Activated naive CD4-positive, alpha-beta T cell treated with anti-CD3 and anti-CD28 coated beads, Interleukin-2, amount 10 ng/mL, durations not matched to agents 7 days and 5 days (primary cell): ENCODE results near the gene PREX1.
"Not testable (repeated sequence)": the region's sequence is repeated elsewhere in the genome, so short reads cannot be mapped to it uniquely, and the experiment has no call there.

Experiments used
- CTCF ChIA-PET: fragments of 350-600 bp; sonication (Branson Sonifier 250); formaldehyde crosslinking; loops from one replicate; lab custom pipeline; 2021; ENCODE audit warnings: antibody characterized with exemption; lab: Charles Lee
- DNase-seq: peaks from one replicate; pipeline ENCODE4 v3.0.0-alpha.2; 2020
- H3K27ac Mint-ChIP-seq: one replicate; pipeline ENCODE4 v1.8.0; 2021; ENCODE audit warnings: mild to moderate bottlenecking, moderate library complexity, mixed read lengths
- H3K27me3 Mint-ChIP-seq: one replicate; pipeline ENCODE4 v1.8.0; 2021; ENCODE audit warnings: mild to moderate bottlenecking, mixed read lengths
- H3K36me3 Mint-ChIP-seq: one replicate; pipeline ENCODE4 v1.8.0; 2021; ENCODE audit warnings: mixed read lengths
- H3K4me1 Mint-ChIP-seq: one replicate; pipeline ENCODE4 v1.8.0; 2021; ENCODE audit warnings: mixed read lengths
- H3K4me3 Mint-ChIP-seq: one replicate; pipeline ENCODE4 v1.8.0; 2021; ENCODE audit warnings: mild to moderate bottlenecking, moderate library complexity, mixed read lengths
- H3K9me3 Mint-ChIP-seq: one replicate; pipeline ENCODE4 v1.8.0; 2021; ENCODE audit warnings: mixed read lengths

The PREX1 gene

DNA sequence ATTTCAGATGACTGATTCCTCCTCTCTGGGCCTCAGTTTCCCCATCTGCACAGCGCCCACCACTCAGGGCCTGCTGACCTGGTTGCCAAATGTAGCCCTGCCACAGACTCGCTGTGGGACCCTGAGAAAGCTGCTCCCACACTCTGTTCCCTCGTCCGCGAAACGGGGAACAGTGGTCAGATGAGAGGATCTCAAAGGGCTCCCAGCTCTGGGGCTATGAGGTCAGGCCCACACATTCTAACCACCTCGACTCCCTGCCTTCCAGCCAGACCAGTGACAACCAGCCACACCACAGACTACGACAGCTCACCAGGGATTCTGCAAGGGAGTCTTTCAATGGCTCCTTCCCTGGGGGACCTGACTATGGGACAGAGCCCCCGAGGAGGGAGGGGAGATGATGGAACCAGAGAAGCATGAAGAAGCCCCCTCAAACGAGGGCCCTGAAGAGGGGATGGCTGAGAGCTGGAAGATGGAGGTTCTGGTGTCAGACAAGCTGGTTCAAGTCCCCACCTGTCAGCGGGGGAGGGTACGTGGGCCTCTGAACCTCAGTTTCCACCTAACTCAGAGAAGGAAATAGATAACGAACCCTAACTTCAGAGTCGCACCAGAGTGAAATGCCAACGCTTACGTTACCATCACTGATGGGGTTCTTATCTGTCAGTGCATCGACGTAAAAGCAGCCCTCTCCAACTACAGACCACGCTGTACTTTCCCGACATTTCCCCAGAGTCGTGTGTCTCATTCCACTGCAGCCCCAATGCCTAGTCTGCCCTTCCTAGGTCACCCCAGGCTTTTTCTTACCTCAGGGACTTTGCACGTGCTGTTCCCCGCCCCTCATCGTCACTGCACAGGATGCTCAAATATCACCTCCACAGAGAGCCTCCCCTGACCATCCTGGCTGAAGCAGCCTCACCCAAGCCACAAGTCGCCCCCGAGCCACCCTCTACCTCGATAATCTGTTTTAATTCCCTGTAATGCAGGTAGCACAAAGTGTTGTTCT, 60.5 kb downstream of the PREX1 start:
- Mint-ChIP-seq H3K4me1 (peaks cover 94% of the 10 kb centered on the region), H3K27me3 (peaks cover under 1% of the 10 kb centered on the region), H3K27ac (peak overlapping the region; percentile 74), H3K36me3 (peaks cover 32% of the 10 kb centered on the region), H3K9me3 (peaks cover 4% of the 10 kb centered on the region), H3K4me3 (no peak overlapping the region)
- CTCF ChIA-PET, result no interaction called here
- DNase-seq, result no peak

DNA sequence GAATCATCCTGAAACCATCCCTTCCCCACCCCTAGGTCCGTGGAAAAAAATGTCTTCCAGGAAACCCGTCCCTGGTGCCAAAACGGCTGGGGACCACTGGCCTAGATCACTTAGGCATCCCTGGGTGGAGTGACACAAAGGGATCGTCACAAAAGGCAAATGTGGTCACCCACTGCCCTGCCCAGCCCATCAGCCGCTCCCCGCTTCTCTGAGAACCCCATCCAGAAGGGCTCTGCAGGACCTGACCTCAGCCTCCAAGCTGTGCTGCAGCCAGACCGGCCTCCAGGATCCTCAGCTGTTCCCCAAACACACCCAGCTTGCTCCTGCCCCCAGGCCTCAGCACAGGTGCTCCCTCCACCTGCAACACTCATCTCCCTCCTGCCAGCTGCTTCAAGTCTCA, 61.6 kb downstream of the PREX1 start:
- CTCF ChIA-PET, result no interaction called here
- no peak overlapping the region for H3K4me3 Mint-ChIP-seq
- no peaks in the 10 kb centered on the region for H3K27me3 Mint-ChIP-seq
- H3K36me3 Mint-ChIP-seq, result peaks cover 43% of the 10 kb centered on the region
- peak overlapping the region; percentile 74 for H3K27ac Mint-ChIP-seq
- no peak for DNase-seq
- peaks cover 96% of the 10 kb centered on the region for H3K4me1 Mint-ChIP-seq
- peaks cover 9% of the 10 kb centered on the region for H3K9me3 Mint-ChIP-seq

DNA sequence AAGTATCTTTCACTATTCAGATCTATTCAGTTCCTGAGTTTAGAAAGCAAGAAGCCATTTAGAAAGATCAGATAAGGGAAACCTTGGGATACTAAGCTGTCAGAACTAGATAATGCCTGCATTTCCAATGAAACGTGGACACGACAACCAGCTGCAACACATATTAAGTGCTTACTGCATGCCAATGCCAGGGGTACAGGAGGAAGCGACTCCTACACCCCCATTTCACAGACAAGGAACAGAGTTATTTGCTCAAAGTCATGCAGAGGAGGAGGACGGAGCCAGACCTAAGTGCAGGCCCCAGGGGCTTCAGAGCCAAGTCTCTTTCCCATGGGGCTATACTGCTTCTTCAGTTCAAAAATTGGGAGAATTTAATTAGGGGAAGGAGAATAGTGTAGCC, 62.4 kb downstream of the PREX1 start:
- DNase-seq, result no peak
- H3K27me3 Mint-ChIP-seq, result no peaks in the 10 kb centered on the region
- peaks cover 9% of the 10 kb centered on the region for H3K9me3 Mint-ChIP-seq
- CTCF ChIA-PET, result no interaction called here
- H3K27ac Mint-ChIP-seq, result no peak overlapping the region
- H3K4me1 Mint-ChIP-seq, result peaks cover 96% of the 10 kb centered on the region
- peaks cover 47% of the 10 kb centered on the region for H3K36me3 Mint-ChIP-seq
- no peak overlapping the region for H3K4me3 Mint-ChIP-seq

DNA sequence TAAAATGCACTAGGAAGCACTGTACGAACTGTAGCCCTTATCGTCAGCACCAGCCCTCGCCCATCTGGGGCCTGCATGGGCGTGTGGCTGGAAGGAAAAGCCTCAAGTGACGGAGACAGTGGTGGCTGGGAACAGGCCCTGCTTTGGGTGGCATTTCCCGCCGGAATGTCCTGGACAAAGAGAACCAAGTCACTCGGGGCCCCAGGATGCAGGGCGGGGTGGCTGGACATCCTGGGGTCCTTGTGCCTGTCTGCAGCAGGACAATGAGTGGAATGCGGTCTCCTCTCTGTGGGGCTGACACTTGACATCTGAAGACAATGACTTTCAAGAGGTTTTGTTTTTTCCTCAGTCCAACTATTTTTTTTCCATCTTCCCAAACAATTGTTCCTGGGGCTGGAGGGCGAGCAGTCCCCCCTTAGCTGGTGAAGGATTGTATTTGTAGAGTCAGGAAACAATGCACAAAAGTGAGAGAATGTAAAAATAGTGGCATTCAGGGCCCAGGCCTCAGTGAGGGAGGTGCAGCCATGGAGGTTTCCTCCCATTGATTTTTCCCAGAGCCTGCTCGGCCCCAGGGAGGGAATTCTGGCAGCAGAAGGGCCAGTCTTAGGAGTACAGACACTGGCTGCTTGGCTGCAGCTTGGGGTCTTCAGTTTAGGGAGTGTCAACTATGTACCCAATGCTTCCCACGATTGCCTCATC, 64.4 kb downstream of the PREX1 start:
- peaks cover 10% of the 10 kb centered on the region for H3K9me3 Mint-ChIP-seq
- peaks cover 44% of the 10 kb centered on the region for H3K36me3 Mint-ChIP-seq
- H3K27me3 Mint-ChIP-seq, result no peaks in the 10 kb centered on the region
- no peak overlapping the region for H3K4me3 Mint-ChIP-seq
- DNase-seq, result no peak
- peaks cover 96% of the 10 kb centered on the region for H3K4me1 Mint-ChIP-seq
- CTCF ChIA-PET, result no interaction called here
- peak overlapping the region; percentile 99 for H3K27ac Mint-ChIP-seq

DNA sequence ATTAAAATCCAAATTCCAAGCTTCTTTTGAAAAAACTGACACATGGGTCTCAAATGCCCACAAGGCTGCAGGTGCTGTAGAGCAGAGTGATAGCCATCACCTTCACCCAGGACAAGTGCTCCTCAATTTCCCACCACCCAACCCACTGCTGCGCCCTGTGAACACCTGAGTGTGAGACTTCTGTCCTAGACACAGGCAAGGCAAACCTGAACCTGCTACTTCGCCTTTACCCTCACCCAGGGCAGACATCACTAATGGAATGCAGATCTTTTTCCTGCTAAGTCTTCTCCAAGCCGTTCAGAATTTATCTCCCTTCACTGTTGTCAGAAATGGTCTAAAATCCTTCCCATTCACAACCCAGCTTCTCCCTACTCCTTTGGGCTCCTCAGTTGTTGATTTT, 65.9 kb downstream of the PREX1 start:
- DNase-seq, result no peak
- CTCF ChIA-PET, result interaction anchor here (2.7 kb wide), 1 partner anchor 29 kb away, joined by 5 read pairs; no protein-coding TSS in a partner anchor

DNA sequence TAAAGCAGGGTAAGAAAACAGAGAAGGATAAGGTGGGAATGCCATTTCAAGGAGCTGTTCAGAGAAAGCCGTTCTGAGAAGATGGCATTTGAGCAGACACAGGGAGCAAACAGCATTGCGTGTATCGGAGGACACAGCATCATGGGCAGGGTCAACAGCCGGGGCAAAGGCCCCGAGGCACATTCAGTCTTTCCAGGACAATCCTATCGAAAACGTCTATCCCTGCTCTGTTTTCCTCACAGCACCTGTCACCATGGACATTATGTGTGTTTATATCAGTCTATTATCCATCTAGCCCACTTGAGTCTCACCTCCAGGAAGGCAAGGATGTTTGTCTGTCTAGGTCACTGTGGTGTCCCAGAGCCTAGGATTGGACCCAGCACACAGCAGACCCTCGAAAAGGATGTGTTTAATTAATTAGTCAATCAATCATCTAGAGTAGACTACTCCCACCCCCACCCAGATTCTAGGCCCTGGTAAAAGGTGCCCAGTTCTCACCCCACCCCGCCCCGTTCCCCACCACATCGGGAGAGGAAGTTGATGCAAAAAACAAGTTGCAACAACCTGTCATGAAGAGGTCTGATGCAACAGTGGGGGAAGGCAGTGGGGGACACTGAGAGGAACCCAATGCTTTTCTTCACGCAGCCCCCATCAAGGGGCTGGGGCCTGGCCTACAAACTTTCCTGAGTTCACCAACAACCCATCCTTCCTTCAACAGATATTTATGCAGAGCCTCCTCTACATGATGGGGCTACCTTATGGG, 66.6 kb downstream of the PREX1 start:
- peaks cover 52% of the 10 kb centered on the region for H3K36me3 Mint-ChIP-seq
- H3K4me1 Mint-ChIP-seq, result peaks cover 96% of the 10 kb centered on the region
- DNase-seq, result peak; percentile 79

More for the DNA sequence above, 65.9 kb downstream of the PREX1 start:
- peaks cover 50% of the 10 kb centered on the region for H3K36me3 Mint-ChIP-seq
- H3K4me1 Mint-ChIP-seq, result peaks cover 96% of the 10 kb centered on the region
- no peaks in the 10 kb centered on the region for H3K27me3 Mint-ChIP-seq
- H3K27ac Mint-ChIP-seq, result peak overlapping the region; percentile 99
- peak overlapping the region; percentile 64 for H3K4me3 Mint-ChIP-seq
- peaks cover 10% of the 10 kb centered on the region for H3K9me3 Mint-ChIP-seq

DNA sequence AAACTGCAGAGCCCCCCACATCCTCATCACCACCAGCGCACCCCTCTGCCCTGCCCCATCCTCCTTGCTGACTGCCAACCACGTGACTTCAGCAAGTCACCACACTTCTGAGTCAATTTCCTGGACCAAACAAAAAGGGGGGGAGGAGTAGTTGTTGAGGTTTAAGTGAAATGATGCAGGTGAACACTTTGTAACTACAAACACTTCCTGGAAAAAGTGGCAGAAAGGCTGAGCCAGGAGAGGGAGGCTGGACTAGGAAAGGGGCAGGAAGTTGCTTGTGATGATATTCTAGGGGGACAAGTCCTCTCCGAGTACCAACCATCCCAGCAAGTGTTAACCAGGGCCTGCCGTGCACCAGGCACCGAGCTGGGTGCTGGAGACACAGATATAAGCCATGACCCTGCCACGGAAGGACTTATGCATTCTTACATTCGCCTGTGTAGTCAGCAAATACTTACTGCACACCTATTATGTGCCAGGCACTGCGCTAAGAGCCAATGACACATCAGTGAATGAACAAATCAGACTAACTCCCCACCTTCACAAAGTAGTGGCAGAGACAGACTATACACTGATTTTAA, 67.3 kb downstream of the PREX1 start:
- H3K4me1 Mint-ChIP-seq, result peaks cover 91% of the 10 kb centered on the region
- peaks cover 14% of the 10 kb centered on the region for H3K9me3 Mint-ChIP-seq
- peak overlapping the region; percentile 64 for H3K4me3 Mint-ChIP-seq
- CTCF ChIA-PET, result interaction anchor here (0.7 to 2.7 kb wide), 2 partner anchors 30 to 103 kb away, joined by 3 to 5 read pairs; no protein-coding TSS in a partner anchor
- H3K27me3 Mint-ChIP-seq, result no peaks in the 10 kb centered on the region
- peaks cover 59% of the 10 kb centered on the region for H3K36me3 Mint-ChIP-seq
- peak; percentile 86 for DNase-seq
- peak overlapping the region; percentile 99 for H3K27ac Mint-ChIP-seq

More for the DNA sequence above, 66.6 kb downstream of the PREX1 start:
- Mint-ChIP-seq H3K27me3 (no peaks in the 10 kb centered on the region), H3K4me3 (peak overlapping the region; percentile 64), H3K9me3 (peaks cover 10% of the 10 kb centered on the region), H3K27ac (peak overlapping the region; percentile 99)
- CTCF ChIA-PET, result interaction anchor here (2.7 kb wide), 1 partner anchor 30 kb away, joined by 5 read pairs; no protein-coding TSS in a partner anchor

DNA sequence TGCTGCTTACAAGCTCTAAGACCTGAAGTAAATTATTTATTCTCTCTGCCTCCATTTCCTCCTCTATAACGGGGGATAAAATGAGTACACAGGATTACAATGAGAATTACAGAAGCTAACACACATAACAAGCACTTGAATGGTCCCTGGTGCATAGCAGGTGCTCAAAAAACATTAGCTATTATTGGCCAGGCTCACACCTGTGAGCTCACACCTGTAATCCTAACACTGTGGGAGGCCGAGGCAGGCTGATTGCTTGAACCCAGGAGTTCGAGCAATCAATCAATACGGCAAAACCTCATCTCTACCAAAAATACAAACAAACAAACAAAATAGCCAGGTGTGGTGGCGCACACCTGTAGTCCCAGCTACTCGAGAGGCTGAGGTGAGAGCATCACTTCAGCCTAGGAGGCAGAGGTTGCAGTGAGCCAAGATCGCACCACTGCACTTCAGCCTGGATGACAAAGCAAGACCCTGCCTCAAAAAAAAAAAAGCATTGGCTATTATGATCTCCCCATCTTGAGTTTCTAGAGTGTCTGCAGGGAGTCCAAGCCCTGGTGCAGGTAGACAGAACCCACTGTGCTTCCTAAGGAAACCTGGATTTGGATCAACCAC, 68.1 kb downstream of the PREX1 start:
- H3K4me3 Mint-ChIP-seq, result peak overlapping the region; percentile 64
- CTCF ChIA-PET, result interaction anchor here (0.7 to 2.7 kb wide), 2 partner anchors 31 to 102 kb away, joined by 3 to 5 read pairs; no protein-coding TSS in a partner anchor
- peaks cover 87% of the 10 kb centered on the region for H3K4me1 Mint-ChIP-seq
- peak overlapping the region; percentile 99 for H3K27ac Mint-ChIP-seq
- peaks cover 66% of the 10 kb centered on the region for H3K36me3 Mint-ChIP-seq
- peaks cover 17% of the 10 kb centered on the region for H3K9me3 Mint-ChIP-seq
- no peak for DNase-seq
- H3K27me3 Mint-ChIP-seq, result no peaks in the 10 kb centered on the region

DNA sequence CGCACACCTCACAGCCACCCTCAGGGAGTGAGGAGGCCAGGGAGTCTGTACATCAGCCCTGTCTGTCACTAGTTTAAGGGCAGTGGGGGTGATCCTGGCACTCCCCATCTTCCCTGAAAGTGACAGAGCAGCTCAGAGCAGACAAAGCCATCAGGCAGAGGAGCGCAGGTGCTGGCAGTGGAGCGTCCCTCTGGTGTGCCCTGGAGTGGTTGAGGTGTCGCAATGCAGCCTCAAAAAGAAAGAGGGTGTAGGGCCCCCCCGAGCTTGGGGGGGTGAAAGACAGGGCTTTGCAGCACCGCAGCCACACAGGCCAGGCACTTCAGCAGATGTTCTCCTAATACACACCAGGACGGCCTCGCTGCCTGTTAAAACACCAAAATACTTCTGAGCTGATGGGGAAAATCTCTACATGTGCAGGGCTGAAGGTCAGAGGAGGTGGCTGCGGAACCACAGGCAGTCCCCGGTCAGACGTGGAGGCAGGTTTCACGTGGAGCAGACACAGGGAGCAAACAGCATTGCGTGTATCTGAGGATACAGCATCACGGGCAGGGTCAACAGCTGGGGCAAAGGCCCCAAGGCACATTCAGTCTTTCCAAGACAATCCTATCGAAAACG, 69.5 kb downstream of the PREX1 start:
- CTCF ChIA-PET, result no interaction called here
- Mint-ChIP-seq H3K36me3 (peaks cover 75% of the 10 kb centered on the region), H3K27me3 (no peaks in the 10 kb centered on the region), H3K27ac (peak overlapping the region; percentile 84), H3K9me3 (peaks cover 21% of the 10 kb centered on the region), H3K4me1 (peaks cover 83% of the 10 kb centered on the region), H3K4me3 (no peak overlapping the region)
- DNase-seq, result no peak

DNA sequence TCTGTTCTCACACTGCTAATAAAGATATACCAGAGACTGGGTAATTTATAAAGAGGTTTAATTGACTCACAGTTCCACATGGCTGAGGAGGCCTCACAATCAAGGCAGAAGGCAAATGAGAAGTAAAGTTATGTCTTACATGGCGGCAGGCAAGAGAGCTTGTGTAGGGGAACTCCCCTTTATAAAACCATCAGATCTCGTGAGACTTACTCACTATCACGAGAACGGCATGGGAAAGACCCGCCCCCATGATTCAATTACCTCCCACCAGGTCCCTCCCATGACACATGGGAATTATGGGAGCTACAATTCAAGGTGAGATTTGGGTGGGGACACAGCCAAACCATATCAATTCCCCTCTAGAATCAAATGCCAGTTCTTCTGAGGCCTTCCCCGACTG, 71.0 kb downstream of the PREX1 start:
- H3K4me3 Mint-ChIP-seq, DNase-seq, H3K27me3 Mint-ChIP-seq, CTCF ChIA-PET: not testable (repeated sequence)
- Mint-ChIP-seq H3K36me3 (peaks cover 77% of the 10 kb centered on the region), H3K27ac (peak overlapping the region; percentile 55), H3K9me3 (peaks cover 18% of the 10 kb centered on the region), H3K4me1 (peaks cover 83% of the 10 kb centered on the region)

DNA sequence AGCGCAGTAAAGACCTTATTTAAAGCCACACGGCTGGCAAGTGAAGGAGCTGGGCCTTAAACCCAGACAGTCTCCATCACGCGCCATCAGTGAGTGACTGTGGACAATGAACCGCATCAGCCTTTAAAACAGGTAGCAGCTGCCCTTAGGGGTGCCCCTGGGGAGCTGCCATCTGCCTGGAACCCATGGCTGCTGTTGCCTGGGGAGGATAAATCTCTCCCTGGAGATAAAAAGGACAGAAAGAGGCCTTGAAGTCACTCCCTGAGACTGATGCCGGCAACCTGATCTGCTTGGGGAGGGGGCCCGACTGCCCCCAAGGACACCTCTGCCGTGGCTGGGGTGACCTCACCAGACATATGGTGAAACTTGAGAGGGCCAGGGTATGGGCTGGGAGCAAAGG, 73.5 kb downstream of the PREX1 start:
- peaks cover 82% of the 10 kb centered on the region for H3K4me1 Mint-ChIP-seq
- no peak for DNase-seq
- no peak overlapping the region for H3K4me3 Mint-ChIP-seq
- H3K27me3 Mint-ChIP-seq, result peaks cover 2% of the 10 kb centered on the region
- H3K27ac Mint-ChIP-seq, result no peak overlapping the region
- H3K9me3 Mint-ChIP-seq, result peaks cover 18% of the 10 kb centered on the region
- CTCF ChIA-PET, result no interaction called here
- H3K36me3 Mint-ChIP-seq, result peaks cover 84% of the 10 kb centered on the region

DNA sequence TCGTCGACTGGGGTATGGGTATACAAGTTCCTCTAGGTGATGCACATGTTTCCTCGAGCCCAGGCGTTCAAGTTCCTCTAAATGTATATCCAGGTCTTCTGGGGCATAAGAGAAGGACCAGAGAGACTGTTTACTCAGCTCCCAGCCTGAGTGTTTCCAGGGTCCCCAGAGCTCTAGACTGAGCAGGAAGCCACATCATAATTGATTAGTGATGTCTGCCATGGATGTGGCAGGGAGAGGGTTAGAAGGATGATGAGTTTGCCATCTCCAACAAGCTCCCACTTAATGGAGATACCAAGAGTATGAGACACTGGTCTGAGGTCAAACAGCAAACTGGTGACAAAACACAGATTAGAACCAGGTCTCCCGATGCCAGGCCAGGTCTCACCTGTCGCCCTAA, 74.8 kb downstream of the PREX1 start:
- H3K36me3 Mint-ChIP-seq, result peaks cover 83% of the 10 kb centered on the region
- no peak overlapping the region for H3K4me3 Mint-ChIP-seq

More for the DNA sequence above, 74.8 kb downstream of the PREX1 start:
- CTCF ChIA-PET, result interaction anchor here (0.9 to 1.1 kb wide), 3 partner anchors 14 to 125 kb away, joined by 3 to 4 read pairs (median 3); no protein-coding TSS in a partner anchor
- peaks cover 82% of the 10 kb centered on the region for H3K4me1 Mint-ChIP-seq
- peaks cover 16% of the 10 kb centered on the region for H3K9me3 Mint-ChIP-seq
- H3K27me3 Mint-ChIP-seq, result peaks cover 3% of the 10 kb centered on the region
- H3K27ac Mint-ChIP-seq, result peak overlapping the region; percentile 55
- no peak for DNase-seq
